IPS DF 6.9 (cell line): ENCODE measurements around the gene BRF1.
A peak's percentile ranks its signal among the peaks of the same experiment; 100 is the strongest.

Source experiments
- DNase-seq: peaks from one replicate; pipeline ENCODE4 v3.0.0-alpha.2; 2013; ENCODE audit warnings: low read depth, low spot score
- H3K27ac ChIP-seq: one replicate; pipeline ENCODE4 v1.5.1; 2013; ENCODE audit warnings: low read length, control low read depth
- H3K27me3 ChIP-seq: 2 replicates; pipeline ENCODE4 v1.6.1; 2013; ENCODE audit warnings: mild to moderate bottlenecking, low read length; ENCODE audit not compliant: control insufficient read depth, insufficient read depth
- H3K36me3 ChIP-seq: 2 replicates; pipeline ENCODE4 v1.6.1; 2013; ENCODE audit warnings: low read length; ENCODE audit not compliant: control insufficient read depth, insufficient read depth
- H3K4me1 ChIP-seq: 2 replicates; pipeline ENCODE4 v1.6.1; 2013; ENCODE audit warnings: low read length; ENCODE audit not compliant: control insufficient read depth, insufficient read depth
- H3K4me3 ChIP-seq: 2 replicates; pipeline ENCODE4 v1.5.1; 2013; ENCODE audit warnings: mild to moderate bottlenecking, low read length
- H3K9me3 ChIP-seq: 2 replicates; pipeline ENCODE4 v1.6.1; 2013; ENCODE audit warnings: low read length, inconsistent platforms; ENCODE audit not compliant: control insufficient read depth, insufficient read depth
- WGBS: extraction: QIAGEN DNeasy Blood & Tissue Kit; methylation state at CpG from one replicate; pipeline ENCODE4 v1.1.7; 2013; ENCODE audit warnings: mixed read lengths, missing lambda C conversion rate; ENCODE audit not compliant: insufficient read length, insufficient coverage; 5-methylcytosine and 5-hydroxymethylcytosine counted together

Gene BRF1

DNA sequence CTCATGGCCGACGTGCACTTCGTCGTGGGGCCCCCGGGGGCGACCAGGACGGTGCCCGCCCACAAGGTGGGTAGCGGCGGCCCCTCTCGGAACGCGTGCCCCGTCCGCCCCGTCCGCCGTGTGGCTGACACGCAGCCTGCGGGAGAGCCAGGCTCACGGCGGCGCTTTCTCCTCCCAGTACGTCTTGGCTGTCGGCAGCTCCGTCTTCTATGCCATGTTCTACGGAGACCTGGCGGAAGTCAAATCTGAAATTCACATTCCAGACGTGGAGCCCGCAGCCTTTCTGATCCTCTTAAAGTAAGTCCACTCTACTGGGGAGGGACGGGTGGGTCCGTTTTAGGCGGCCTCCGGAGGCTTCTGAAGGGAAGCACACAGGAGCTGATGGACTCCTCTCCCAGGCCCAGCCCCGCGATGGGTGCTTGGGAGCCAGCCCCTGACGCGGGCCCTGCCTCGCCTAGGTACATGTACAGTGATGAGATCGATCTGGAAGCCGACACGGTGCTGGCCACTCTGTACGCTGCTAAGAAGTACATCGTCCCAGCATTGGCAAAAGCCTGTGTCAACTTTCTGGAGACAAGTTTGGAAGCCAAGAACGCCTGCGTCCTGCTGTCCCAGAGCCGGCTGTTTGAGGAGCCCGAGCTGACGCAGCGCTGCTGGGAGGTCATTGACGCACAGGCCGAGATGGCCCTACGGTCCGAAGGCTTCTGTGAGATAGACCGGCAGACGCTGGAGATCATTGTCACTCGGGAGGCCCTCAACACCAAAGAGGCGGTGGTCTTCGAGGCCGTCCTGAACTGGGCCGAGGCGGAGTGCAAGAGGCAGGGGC lies 51.4 kb downstream of the BRF1 start:
- Histone ChIP-seq H3K9me3 (no peaks in the 10 kb centered on the region), H3K4me3 (peak overlapping the region; percentile 47), H3K36me3 (no peaks in the 10 kb centered on the region; the same call in 1 of the 2 replicates), H3K4me1 (peaks cover 4% of the 10 kb centered on the region; the same call in 1 of the 2 replicates), H3K27ac (no peak overlapping the region), H3K27me3 (no peaks in the 10 kb centered on the region)
- no peak for DNase-seq
- no CpG with 5 or more reads among the region's 62 CpGs for WGBS

DNA sequence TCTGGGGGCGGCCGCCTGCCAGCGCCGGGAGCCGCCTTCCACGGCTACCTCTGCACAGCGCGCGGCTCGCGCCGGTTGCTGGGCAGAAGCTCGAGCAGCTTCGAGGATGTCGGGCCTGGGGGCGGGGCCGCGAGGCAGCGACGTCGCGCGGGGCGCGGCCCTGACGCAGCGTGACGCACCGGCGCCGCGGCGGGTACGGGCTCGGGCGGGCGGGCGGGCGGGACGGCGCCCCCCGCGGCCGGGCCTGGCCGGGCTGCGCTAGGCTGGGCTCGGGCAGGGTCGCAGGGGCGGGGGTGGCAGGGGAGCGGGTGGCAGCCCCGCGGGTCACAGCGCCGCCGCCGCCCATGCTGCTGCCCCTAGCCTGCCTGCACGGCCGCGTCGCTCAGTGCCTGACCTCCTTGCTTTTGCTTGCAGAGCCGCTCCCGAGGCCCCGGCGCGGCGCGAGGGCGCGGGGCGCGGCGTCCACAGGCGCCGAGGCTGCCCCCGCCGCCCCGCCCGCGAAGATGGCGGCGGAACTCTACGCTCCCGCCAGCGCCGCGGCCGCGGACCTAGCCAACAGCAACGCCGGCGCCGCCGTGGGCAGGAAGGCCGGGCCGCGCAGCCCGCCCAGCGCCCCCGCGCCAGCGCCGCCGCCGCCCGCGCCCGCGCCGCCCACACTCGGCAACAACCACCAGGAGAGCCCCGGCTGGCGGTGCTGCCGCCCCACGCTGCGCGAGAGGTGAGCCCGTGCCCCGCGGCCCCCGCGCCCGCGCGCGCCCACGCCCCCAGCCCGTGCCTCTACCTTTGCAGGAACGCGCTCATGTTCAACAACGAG lies 52.2 kb downstream of the BRF1 start, which contains the start of gene BTBD6:
Gene BTBD6, plus strand, starts transcription at position 166 of the 814 bp plus-strand sequence. Its CDS starts 179 bp downstream, at position 345.
- Histone ChIP-seq H3K4me3 (peak within 1 kb of the TSS; percentile 47), H3K4me1 (peaks cover 4% of the 10 kb centered on the region; the same call in 1 of the 2 replicates), H3K27me3 (no peaks in the 10 kb centered on the region), H3K36me3 (no peaks in the 10 kb centered on the region; the same call in 1 of the 2 replicates), H3K27ac (no peak within 1 kb of the TSS), H3K9me3 (no peaks in the 10 kb centered on the region)
- peak; percentile 35 for DNase-seq
- no CpG with 5 or more reads among the region's 130 CpGs for WGBS

DNA sequence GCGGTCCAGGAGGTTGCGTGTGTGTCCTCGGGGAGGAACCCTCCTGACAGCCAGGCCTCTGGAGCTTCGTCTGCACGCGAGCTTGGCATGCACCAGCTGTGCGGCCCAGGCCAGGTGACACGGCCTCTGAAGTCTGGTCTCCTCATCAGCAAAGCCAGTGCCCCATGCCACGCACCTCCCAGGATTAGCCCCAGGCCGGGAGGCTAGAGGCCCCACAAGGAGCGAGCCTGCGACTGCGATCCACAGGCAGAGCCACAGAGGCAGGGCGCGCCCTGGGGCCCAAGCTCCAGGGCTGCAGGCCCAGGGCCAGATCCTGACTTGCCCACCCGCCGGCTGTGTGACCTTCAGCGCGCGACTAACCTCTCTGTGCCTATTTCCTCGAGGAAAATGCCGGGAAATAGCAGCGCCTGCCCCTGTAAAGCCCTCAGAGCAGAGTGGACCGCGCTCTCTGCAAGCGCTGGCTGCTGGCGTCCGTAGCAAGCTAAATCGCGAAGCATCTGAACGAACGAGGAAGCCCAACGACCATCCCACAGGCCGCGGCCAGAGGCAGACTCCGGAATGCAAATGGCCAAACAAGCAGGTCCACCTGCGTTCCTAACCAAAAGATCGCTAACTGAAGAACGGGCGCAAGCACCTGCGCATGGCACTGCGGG lies 53.0 kb downstream of the BRF1 start:
- no peaks in the 10 kb centered on the region for H3K9me3 ChIP-seq
- H3K4me1 ChIP-seq = peaks cover 4% of the 10 kb centered on the region; the same call in 1 of the 2 replicates
- H3K27me3 ChIP-seq = no peaks in the 10 kb centered on the region
- DNase-seq = no peak
- no CpG with 5 or more reads among the region's 42 CpGs for WGBS
- no peaks in the 10 kb centered on the region; the same call in 1 of the 2 replicates for H3K36me3 ChIP-seq
- H3K27ac ChIP-seq = no peak overlapping the region
- H3K4me3 ChIP-seq = peak overlapping the region; percentile 47

DNA sequence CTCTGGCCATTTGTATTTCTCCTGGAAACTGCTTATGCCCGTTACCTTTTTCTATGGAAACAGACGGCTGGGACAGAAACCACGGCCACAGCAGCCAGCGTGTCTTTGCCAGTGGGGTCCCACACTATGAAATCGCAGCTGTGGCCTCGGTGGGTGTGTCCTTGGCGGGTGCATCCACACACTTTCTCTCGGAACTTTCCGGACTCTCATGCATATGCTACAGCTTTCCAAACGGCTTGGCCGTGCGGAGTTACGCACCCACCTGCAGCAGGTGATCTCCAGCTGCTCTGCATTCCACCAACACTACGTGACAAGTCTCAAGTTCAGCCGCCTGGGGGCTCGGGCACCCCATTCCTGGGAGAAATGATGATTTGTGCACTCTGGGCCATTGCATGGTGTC lies 53.8 kb downstream of the BRF1 start:
- no peak for DNase-seq
- Histone ChIP-seq H3K4me3 (no peak overlapping the region), H3K36me3 (no peaks in the 10 kb centered on the region; the same call in 1 of the 2 replicates), H3K9me3 (no peaks in the 10 kb centered on the region), H3K4me1 (peaks cover 4% of the 10 kb centered on the region; the same call in 1 of the 2 replicates), H3K27ac (no peak overlapping the region), H3K27me3 (no peaks in the 10 kb centered on the region)
- WGBS = no CpG with 5 or more reads among the region's 16 CpGs

DNA sequence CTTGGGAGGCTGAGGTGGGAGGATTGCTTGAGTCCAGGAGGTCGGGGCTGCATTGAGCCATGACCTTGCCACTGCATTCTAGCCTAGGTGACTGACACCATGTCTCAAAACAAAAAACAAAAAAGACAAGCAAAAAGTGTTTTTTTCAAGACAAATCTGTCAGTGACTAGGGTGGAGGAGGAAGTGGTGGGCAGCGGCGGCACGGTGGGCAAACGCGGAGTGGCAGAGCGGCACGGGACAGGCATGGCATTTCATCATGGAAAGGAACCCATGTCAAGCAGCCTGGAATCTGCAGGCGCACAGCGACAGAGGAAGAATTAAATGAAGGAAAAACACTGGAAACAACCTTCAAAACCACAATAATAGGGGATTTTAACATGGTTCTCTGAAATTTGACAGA lies 56.5 kb downstream of the BRF1 start:
- no peaks in the 10 kb centered on the region for H3K9me3 ChIP-seq
- no peak overlapping the region for H3K4me3 ChIP-seq
- H3K36me3 ChIP-seq = peaks cover 5% of the 10 kb centered on the region; the same call in 1 of the 2 replicates
- H3K27ac ChIP-seq = no peak overlapping the region
- peaks cover 4% of the 10 kb centered on the region; the same call in 1 of the 2 replicates for H3K4me1 ChIP-seq
- WGBS = no CpG with 5 or more reads among the region's 10 CpGs
- no peaks in the 10 kb centered on the region for H3K27me3 ChIP-seq
- DNase-seq = no peak

DNA sequence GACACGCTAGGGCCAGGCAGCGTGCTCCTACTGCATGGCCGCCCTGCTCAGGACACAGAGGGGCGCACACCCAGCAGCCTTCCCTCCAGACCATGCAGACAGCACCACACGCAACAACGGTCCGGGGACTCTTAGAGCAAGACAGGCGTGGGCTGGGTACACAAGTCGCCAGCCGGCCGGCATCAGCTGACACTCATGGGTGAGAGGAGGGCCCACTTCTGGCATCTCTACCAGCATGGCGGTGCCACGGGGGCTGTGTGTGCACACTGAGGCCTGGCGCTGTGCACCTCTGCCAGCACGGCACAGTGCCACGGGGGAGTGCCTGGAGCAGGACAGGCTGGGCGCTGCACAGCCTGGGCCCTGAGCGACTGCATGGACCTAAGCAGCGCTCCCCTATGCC lies 59.2 kb downstream of the BRF1 start:
- WGBS = no CpG with 5 or more reads among the region's 19 CpGs
- H3K4me3 ChIP-seq = no peak overlapping the region
- no peak for DNase-seq

DNA sequence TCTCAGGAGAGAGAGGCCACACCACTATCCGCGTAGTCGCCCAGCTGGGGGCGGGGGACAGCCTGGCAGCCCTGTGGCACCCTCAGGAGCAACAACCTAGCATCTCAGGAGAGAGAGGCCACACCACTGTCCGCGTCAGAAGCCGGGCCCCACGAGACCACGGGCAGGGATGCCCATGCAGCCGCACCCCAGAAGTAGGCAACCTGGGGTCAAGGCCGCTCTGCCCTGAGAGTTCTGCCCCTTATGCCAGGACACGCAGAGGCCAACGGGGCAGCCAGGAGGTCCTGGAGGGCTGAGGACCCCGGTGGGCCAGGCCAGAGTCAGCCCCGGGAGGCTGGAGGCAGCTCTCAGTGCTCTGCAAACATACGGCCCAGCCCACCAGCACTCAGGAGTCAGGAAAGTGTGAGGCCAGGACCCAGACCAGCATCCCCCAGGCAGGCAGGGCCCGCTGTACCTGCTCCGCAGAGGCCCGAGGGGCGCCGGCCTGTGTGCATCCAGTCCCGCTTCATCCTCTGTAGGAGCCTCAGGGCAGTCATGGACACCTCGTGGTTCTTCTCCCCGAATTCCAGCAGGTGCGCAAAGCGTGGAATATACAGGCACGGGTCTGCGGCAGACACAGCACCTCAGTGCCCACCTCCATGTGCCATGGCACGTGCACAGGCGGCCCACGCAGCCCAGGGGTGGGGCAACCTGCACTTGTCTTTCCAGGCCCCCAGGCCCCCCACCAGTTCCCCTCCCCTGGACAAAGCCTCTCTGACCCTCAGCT lies 59.8 kb downstream of the BRF1 start:
- Histone ChIP-seq H3K4me1 (no peaks in the 10 kb centered on the region), H3K36me3 (0 out of 2 replicates have a peak, but pooled peaks cover 5% of the 10 kb centered on the region), H3K9me3 (no peaks in the 10 kb centered on the region), H3K27me3 (no peaks in the 10 kb centered on the region), H3K27ac (no peak overlapping the region), H3K4me3 (no peak overlapping the region)
- WGBS = no CpG with 5 or more reads among the region's 31 CpGs
- DNase-seq = no peak

More for the DNA sequence above, 59.2 kb downstream of the BRF1 start:
- H3K9me3 ChIP-seq = no peaks in the 10 kb centered on the region
- no peak overlapping the region for H3K27ac ChIP-seq
- no peaks in the 10 kb centered on the region for H3K4me1 ChIP-seq
- H3K36me3 ChIP-seq = 0 out of 2 replicates have a peak, but pooled peaks cover 5% of the 10 kb centered on the region
- no peaks in the 10 kb centered on the region for H3K27me3 ChIP-seq

DNA sequence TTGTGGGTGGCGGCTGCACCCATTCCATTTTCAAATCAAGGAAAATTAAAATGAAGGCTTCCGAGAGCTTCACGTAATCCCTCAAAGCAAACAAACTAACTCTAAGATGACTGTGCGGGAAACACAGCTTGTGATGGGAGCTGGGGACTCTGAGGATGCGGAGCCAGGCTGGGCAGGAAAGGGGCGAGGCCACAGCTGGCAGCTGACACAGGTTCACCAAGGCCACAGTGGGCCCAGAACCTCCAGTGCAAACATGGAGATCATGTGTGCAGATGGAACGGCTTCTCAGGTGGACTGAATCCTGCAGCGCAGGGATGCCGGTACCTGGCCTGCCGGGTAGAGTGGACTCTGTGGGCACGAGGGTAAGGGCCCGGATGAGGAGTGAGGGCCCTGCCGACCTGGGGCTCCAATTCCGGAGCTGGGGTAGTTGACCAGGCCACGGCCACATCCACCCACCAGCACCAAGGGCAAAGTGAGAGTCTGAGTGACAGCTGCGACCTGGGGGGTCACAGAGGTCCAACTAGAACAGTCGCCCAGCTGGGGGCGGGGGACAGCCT lies 71.6 kb downstream of the BRF1 start:
- Histone ChIP-seq H3K9me3 (no peaks in the 10 kb centered on the region), H3K27ac (no peak overlapping the region), H3K4me1 (no peaks in the 10 kb centered on the region; the same call in 1 of the 2 replicates), H3K27me3 (no peaks in the 10 kb centered on the region), H3K36me3 (peaks cover 7% of the 10 kb centered on the region), H3K4me3 (no peak overlapping the region)
- DNase-seq = no peak
- no CpG with 5 or more reads among the region's 18 CpGs for WGBS

DNA sequence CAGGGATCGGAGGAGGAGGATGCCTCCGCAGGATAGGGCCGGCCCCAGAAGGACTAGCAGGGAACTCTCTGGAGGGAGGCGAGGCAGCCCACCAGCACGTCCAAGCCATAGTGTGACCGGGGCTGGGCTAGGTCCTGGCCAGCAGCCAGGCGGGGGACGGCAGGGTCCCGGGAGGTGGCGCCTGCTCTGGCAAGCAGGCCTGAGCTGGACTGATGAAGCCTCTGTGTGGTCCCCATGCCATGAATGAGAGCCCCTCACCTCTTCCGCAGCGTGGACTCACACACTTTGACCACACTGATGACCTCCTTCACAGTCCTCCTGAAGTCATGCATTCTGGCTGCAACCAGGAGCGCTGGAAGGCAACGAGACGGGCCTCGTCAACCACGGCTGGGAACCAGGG lies 72.2 kb downstream of the BRF1 start:
- no CpG with 5 or more reads among the region's 17 CpGs for WGBS

More for the DNA sequence above, 72.2 kb downstream of the BRF1 start:
- no peak overlapping the region for H3K4me3 ChIP-seq
- H3K27me3 ChIP-seq = no peaks in the 10 kb centered on the region
- DNase-seq = no peak
- peaks cover 7% of the 10 kb centered on the region for H3K36me3 ChIP-seq
- no peak overlapping the region for H3K27ac ChIP-seq
- H3K9me3 ChIP-seq = no peaks in the 10 kb centered on the region
- H3K4me1 ChIP-seq = no peaks in the 10 kb centered on the region; the same call in 1 of the 2 replicates
